ENCODE measurements around the gene GMIP. TPM values are rescaled to one million over a fixed set of nuclear protein-coding genes. Genes with fewer than 3 reads are reported as not detected.

The GMIP gene
- total and polyA plus RNA-seq, 2 of the 4 experiments (the other 2 are of a cell fraction), result 4.1 to 11.0 TPM

DNA sequence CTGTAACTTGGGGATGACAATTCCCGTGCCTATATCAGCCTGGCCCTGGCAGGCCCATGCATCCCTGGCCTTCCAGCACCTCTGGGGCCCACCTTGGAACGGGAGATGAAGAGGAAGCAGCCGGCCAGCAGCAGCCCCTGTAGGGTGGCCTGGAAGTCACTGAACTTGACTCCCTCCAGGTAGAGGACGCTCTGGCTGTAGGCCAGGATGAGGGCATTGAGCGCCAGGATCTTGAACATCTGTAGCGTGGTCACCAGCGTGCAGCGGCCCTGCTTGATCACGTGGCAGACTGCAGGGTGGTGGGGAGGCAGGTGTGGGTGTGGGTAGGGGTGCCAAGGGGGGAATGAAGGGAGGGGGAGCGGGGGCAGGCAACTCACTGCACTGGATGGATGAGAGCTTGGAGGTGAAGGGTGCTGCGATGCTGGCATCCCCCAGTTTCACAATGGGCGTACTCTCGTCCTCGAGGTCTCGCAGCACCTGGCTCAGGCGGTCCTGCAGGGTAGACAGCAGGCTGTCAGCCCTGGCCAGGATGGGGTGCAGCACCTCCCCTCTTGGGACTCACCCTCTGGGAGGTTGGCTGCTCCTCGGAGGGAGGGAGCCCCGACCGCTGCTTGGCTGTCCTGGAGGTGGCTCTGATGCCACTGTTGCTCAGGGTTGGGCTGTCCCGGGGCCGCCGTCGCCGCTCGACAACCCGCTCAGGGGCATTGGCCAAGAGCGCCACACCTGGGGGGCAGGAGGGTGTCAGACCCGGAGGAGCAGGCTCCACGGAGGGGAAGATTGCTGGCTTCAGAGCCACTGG lies 3.8 kb upstream of the GMIP start:
- Histone ChIP-seq H3K9me1 (ENCODE audit: insufficient read depth, low read length) (peaks cover 3% of the 10 kb centered on the region; the same call in 1 of the 2 replicates), H3K4ac (ENCODE audit: low read depth, low read length) (no peak overlapping the region), H4K8ac (ENCODE audit: low read depth in 2 of 2, low read length in 2 of 2) (no peak overlapping the region), H3K9ac (ENCODE audit: low read depth, low read length) (no peak overlapping the region), H3K4me2 (ENCODE audit: low read depth, low read length) (no peak overlapping the region), H3K23ac (ENCODE audit: low read depth, low read length) (no peak overlapping the region), H2BK5ac (ENCODE audit: low read depth, low read length, poor library complexity, severe bottlenecking) (no peak overlapping the region), H3K14ac (replicated peaks; ENCODE audit: low read depth, low read length) (no peak overlapping the region), H2AFZ (replicated peaks; ENCODE audit: low read length, poor library complexity) (no peak overlapping the region), H3K36me3 (ENCODE audit: control insufficient read depth, insufficient read depth, low read length) (peaks cover 57% of the 10 kb centered on the region), H3K27ac (ENCODE audit: insufficient read depth, low read length) (no peak overlapping the region), H4K5ac (ENCODE audit: low read depth, low read length) (no peak overlapping the region), H3K27me3 (ENCODE audit: control insufficient read depth, insufficient read depth, low read length) (no peaks in the 10 kb centered on the region), H2BK20ac (ENCODE audit: low read depth, low read length) (no peak overlapping the region), H3K4me3 (ENCODE audit: insufficient read depth, low read depth, low read length) (no peak overlapping the region), H3K56ac (ENCODE audit: extremely low read depth, insufficient read depth, low read length) (no peak overlapping the region), H2BK120ac (ENCODE audit: low read depth, low read length) (no peak overlapping the region), H4K91ac (ENCODE audit: insufficient read depth, low read depth, low read length) (no peak overlapping the region), H4K20me1 (ENCODE audit: insufficient read depth, low read length) (0 out of 2 replicates have a peak, but pooled peaks cover 3% of the 10 kb centered on the region), H3K18ac (ENCODE audit: low read depth, low read length) (no peak overlapping the region), H2AK5ac (ENCODE audit: low read depth, low read length) (no peak overlapping the region), H3K79me1 (ENCODE audit: low read depth in 1 of 2, low read length in 2 of 2) (peaks cover 0 to 11% of the 10 kb centered on the region in 2 experiments; a peak in 3 of 4 replicates), H3K9me3 (ENCODE audit: control insufficient read depth, insufficient read depth, low read length) (no peaks in the 10 kb centered on the region), H3K4me1 (ENCODE audit: control insufficient read depth, insufficient read depth, low read length) (0 out of 2 replicates have a peak, but pooled peaks cover 2% of the 10 kb centered on the region), H2AK9ac (replicated peaks; ENCODE audit: low read depth, low read length, poor library complexity) (no peak overlapping the region), H2BK15ac (ENCODE audit: low read depth, low read length) (no peak overlapping the region)
- POLR2A ChIA-PET (ENCODE audit: unreplicated experiment), result no interaction called here
- ATAC-seq (ENCODE audit: low read depth), result no peak
- CTCF ChIA-PET, result no interaction called here
- 98% methylated on average over 9 of the region's 29 CpGs; no CpG with 5 or more reads in 1 of the 2 experiments for WGBS, 2 experiments (ENCODE audit: extremely low coverage in 2 of 2, insufficient read length in 1 of 2)
- no TSS peak for BruUV-seq (replicated peaks)
- no peak for TF ChIP-seq POLR2A (IDR thresholded peaks at IDR 0.05; ENCODE audit: low read depth, low read length)
- no peak for TF ChIP-seq USF2 (IDR thresholded peaks at IDR 0.05; ENCODE audit: low read depth, low read length)
- TF ChIP-seq MAFK (IDR thresholded peaks at IDR 0.05; ENCODE audit: low read depth, low read length), result no peak
- TF ChIP-seq MXI1 (IDR thresholded peaks at IDR 0.05; ENCODE audit: borderline replicate concordance, low read depth, low read length), result no peak
- no peak for TF ChIP-seq RCOR1 (IDR thresholded peaks at IDR 0.05; ENCODE audit: insufficient replicate concordance, low read length)
- no peak for TF ChIP-seq SMC3 (IDR thresholded peaks at IDR 0.05; ENCODE audit: low read depth, low read length)
- no peak for TF ChIP-seq FOS (IDR thresholded peaks at IDR 0.05; ENCODE audit: low read depth, low read length)
- TF ChIP-seq RAD21 (IDR thresholded peaks at IDR 0.05; ENCODE audit: low read length), result no peak
- no peak for TF ChIP-seq ELK1 (IDR thresholded peaks at IDR 0.05; ENCODE audit: borderline replicate concordance, low read depth, low read length)
- no peak for TF ChIP-seq NFE2L2 (IDR thresholded peaks at IDR 0.05; ENCODE audit: low read depth, low read length)
- no peak for TF ChIP-seq BHLHE40 (IDR thresholded peaks at IDR 0.05; ENCODE audit: low read depth, low read length)
- in situ Hi-C loops (cut with MboI; ENCODE audit: low sequenced_read_pairs) (loop anchor here (25.0 kb wide), 1 partner anchor 260 kb away; no protein-coding TSS in a partner anchor), intact Hi-C loops (cut with micrococcal nuclease) (no loop called here), dilution Hi-C loops (cut with HindIII; ENCODE audit: low sequenced_read_pairs, unreplicated experiment) (no loop called here)
- DNase-seq, result no peak
